Kidney epithelial cell (primary cell): ENCODE data around the gene SND1. TPM values are rescaled to one million over a fixed set of nuclear protein-coding genes. Genes with fewer than 3 reads are reported as not detected.

Experiments used
- DNase-seq: peaks from one replicate; pipeline ENCODE4 v3.0.0-alpha.2; 2010; ENCODE audit warnings: low read depth
- H3K27me3 ChIP-seq: 2 replicates; pipeline ENCODE4 v1.6.0; 2011; ENCODE audit warnings: low read length; ENCODE audit not compliant: control insufficient read depth, insufficient read depth
- H3K36me3 ChIP-seq: 2 replicates; pipeline ENCODE4 v1.5.1; 2011; ENCODE audit warnings: low read length; ENCODE audit not compliant: control insufficient read depth, insufficient read depth
- H3K4me3 ChIP-seq: 2 replicates; pipeline ENCODE4 v1.5.1; 2011; ENCODE audit warnings: low read depth, mild to moderate bottlenecking, control low read depth, low read length
- total RNA-seq: library from RNA; depleted of rRNA; stranded (reverse); fragments of >200 nt; gene quantifications from 2 replicates; pipeline ENCODE4 v1.2.3, GENCODE V29; 2015
- TF ChIP-seq, protein P1 (sequence below): IDR thresholded peaks from 2 replicates; pipeline ENCODE4 v1.5.1; 2011; ENCODE audit warnings: mild to moderate bottlenecking, moderate library complexity, low read length, control low read depth, inconsistent platforms; ENCODE audit not compliant: insufficient read depth, poor library complexity, severe bottlenecking

The SND1 gene
- total RNA-seq, 1 donor from 2014 or later, result 257 TPM

- TF ChIP-seq, protein P1, sequence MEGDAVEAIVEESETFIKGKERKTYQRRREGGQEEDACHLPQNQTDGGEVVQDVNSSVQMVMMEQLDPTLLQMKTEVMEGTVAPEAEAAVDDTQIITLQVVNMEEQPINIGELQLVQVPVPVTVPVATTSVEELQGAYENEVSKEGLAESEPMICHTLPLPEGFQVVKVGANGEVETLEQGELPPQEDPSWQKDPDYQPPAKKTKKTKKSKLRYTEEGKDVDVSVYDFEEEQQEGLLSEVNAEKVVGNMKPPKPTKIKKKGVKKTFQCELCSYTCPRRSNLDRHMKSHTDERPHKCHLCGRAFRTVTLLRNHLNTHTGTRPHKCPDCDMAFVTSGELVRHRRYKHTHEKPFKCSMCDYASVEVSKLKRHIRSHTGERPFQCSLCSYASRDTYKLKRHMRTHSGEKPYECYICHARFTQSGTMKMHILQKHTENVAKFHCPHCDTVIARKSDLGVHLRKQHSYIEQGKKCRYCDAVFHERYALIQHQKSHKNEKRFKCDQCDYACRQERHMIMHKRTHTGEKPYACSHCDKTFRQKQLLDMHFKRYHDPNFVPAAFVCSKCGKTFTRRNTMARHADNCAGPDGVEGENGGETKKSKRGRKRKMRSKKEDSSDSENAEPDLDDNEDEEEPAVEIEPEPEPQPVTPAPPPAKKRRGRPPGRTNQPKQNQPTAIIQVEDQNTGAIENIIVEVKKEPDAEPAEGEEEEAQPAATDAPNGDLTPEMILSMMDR, result no peak
- Histone ChIP-seq H3K4me3 (no peak overlapping the region), H3K27me3 (no peaks in the 10 kb centered on the region), H3K36me3 (no peaks in the 10 kb centered on the region)
- DNase-seq, result no peak
These were observed 165.5 kb downstream of the SND1 start for GRCh38 chr7:127817466-127817865.

DNA sequence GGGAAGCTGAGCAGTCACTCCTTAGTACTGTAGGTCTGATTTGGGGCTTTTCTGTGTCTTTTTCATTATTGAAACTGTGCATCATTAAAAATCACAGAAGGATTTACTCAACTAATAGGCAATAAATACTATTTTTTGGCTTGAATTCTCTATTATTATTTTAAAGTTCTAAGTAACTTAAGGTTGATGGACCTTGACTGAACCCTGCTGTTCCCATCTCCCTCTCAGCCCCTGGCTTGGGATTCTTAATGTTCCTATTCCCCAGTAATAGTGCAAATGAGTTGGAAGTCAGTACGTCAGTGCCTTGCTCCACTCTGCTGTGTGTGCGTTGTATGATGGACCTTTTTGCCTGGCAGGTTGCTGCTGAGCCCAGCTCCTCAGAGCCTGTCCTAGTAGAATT is 166.3 kb downstream of the SND1 start:
- no peak overlapping the region for H3K4me3 ChIP-seq
- no peaks in the 10 kb centered on the region for H3K27me3 ChIP-seq
- DNase-seq, result no peak
- TF ChIP-seq, protein P1, result no peak
- no peaks in the 10 kb centered on the region for H3K36me3 ChIP-seq

GRCh38 chr7:127819975-127820731 is 168.2 kb downstream of the SND1 start:
- no peaks in the 10 kb centered on the region for H3K36me3 ChIP-seq
- H3K27me3 ChIP-seq, result no peaks in the 10 kb centered on the region
- DNase-seq, result peak; percentile 52
- H3K4me3 ChIP-seq, result no peak overlapping the region
- TF ChIP-seq, protein P1, result no peak

GRCh38 chr7:127820732-127821085 is 168.7 kb downstream of the SND1 start:
- TF ChIP-seq, protein P1, result no peak
- no peaks in the 10 kb centered on the region for H3K36me3 ChIP-seq
- no peak overlapping the region for H3K4me3 ChIP-seq
- no peaks in the 10 kb centered on the region for H3K27me3 ChIP-seq
- no peak for DNase-seq

DNA sequence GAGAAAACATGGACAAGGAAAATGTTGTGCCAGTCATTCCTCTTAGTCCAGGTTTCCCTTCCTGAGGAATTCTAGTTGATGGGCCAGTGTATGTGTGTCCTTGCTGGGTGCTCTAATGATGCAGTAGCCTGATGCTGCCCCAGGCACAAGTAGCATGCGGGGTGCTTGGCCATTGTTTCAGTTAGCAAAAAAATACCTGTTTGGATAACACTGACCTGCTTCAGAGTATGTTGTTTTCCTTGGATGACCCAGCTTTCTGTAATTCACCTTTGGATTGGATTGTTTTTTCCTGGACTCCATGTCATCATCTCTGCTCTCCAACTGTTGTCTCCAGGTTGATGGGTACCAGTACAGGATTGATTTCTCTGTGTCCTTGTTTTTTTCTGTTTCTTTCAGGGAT is 169.2 kb downstream of the SND1 start:
- Histone ChIP-seq H3K27me3 (no peaks in the 10 kb centered on the region), H3K4me3 (no peak overlapping the region), H3K36me3 (no peaks in the 10 kb centered on the region)
- DNase-seq, result no peak
- TF ChIP-seq, protein P1, result no peak
